Stimulated activated CD4-positive, alpha-beta T cell treated with anti-CD3 and anti-CD28 coated beads, TNF-alpha, amount 100 ng/mL, for 24 hours (primary cell): ENCODE results near the gene RRAS2.
"Not testable (repeated sequence)": the region's sequence is repeated elsewhere in the genome, so short reads cannot be mapped to it uniquely, and the experiment has no call there.

ENCODE experiments used
- DNase-seq, 3 experiments: peaks; one replicate each; pipeline ENCODE4 v3.0.0-alpha.2; 2020; ENCODE audit warnings: low read depth in 3 of 3

Gene RRAS2

DNA sequence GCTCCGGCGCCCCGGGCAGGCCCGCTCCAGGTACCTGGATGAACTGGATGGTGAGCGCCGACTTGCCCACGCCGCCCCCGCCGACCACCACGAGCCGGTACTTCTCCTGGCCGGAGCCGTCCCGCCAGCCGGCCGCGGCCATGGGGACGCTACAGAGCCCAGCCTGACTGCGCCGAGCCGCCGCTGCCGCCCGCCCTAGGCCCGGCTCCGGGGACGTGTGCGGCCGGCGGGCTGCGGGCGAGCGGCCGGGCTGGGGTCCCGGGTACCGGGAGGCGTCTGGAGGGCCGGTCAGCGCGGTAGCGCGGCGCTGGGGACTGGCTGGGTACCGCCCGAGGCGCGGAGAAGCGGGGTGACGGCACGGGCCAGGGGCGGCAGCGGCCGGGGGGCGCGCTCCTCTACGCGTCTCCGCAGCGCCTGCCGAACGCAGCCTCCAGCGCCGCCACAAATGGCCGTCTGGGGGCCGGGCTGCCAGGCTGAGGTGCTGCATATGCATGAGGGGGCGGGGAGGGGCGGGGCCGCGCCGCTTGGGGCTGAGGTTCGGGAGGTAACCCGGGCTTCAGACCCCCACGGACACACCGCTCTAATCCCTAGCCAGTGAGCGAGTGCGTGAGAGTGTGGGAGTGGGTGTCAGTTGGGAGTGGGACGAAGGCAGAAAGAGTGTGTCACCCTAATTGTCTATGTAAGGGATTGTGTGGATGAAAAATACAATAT lies at the start of gene RRAS2:
RRAS2 (minus strand) TSS at position 455 of the 711 bp plus-strand sequence; CDS start at position 142, 313 bp downstream.
- DNase-seq = peak; percentile 56 to 77 (median 61)

DNA sequence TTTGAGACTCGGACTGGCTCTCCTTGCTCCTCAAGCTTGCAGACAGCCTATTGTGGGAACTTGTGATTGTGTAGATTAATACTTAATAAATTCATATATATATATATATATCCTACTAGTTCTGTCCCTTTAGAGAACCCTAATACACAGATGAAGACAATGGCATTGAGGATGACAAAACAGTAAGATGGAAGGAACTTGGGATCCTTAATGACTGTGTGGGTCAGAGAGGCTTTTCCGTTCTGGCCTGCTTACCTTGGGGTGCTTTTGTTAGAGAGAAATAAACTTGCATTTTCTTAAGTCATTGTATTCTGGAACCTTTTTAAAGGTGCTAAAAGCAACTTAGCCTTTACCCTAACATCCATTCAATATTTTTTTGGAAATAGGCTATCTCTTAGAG lies 49.6 kb upstream of the RRAS2 start:
- DNase-seq = no peak

DNA sequence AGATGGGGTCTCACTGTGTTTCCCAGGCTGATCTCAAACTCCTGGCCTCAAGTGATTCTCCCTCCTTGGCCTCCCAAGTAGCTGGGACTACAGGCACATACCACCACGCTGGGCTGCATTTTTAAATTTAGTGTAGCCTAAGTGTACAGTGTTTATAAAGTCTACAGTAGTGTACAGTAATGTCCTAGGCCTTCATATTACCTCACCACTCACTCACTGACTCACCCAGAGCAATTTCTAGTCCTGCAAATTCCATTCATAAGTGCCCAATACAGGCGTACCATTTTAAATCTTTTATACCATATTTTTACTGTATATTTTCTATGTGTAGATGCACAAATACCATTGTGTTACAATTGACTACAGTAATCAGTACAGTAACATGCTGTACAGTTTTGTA lies 47.1 kb upstream of the RRAS2 start:
- not testable (repeated sequence) for DNase-seq

DNA sequence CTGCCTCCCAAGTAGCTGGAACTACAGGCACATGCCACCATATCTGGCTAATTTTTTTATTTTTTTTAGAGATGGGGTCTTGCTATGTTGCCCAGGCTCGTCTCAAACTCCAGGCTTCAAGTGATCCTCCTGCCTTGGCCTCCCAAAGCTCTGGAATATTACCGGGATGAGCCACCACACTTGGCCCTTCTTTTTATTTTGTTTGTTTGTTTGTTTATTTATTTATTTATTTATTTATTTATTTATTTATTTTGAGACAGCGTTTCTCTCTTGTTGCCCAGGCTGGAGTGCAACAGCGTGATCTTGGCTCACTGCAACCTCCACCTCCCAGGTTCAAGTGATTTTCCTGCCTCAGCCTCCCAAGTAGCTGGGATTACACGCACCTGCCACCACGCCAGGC lies 44.5 kb upstream of the RRAS2 start:
- DNase-seq = not testable (repeated sequence)

DNA sequence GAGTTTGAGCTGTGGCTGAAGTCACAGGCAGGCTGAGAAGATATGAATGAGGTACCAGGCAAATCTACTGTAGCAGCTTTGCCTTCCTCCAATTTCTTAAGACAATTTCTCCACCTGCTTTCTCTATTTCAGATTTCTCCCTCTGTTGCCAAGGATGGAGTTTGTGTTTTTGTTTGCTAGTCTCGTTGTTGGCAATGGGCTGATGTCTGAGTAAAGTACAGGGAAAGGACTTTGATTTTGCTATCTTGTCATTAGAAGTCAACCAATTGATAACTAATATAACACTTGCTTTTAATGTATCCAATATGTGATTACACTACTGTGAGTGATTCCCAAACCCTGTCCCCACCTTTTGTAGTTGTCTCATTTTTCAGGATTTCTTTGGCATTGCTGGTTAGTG lies 40.1 kb upstream of the RRAS2 start:
- DNase-seq = no peak

DNA sequence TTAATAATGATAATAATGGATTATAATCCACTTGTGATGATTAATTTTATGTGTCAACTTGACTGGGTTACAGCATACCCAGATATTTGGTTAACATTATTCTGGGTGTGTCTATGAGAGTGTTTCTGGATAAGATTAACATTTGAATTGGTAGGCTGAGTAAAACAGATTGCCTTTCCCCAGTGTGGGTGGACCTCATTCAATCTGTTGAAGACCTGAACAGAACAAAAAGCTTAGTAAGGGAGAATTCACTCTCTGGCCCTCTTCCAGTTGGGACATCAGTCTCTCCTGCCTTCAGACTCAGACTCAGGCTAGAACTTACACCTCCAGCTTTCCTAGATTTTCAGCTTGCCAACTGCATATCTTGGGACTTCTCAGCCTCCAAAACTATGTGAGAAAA lies 37.3 kb upstream of the RRAS2 start:
- no peak for DNase-seq

DNA sequence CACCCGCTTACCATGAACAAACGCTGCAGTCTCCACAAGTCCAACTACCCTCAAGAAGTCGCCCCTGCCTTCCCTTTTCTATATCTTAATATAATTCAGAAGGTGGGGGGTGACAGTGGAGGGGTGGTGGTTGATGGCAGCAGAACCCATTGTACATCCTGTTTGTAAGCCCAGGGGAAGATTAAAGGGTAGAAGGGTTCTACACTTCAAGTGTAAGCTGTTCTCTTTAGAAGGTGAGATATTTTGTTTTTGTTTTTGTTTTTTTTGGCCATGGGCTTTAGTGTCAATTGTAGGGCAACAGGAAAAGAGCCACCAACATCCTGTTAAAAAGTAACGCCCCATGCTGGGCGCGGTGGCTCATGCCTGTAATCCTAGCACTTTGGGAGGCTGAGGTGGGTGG lies 34.9 kb upstream of the RRAS2 start:
- DNase-seq = no peak

DNA sequence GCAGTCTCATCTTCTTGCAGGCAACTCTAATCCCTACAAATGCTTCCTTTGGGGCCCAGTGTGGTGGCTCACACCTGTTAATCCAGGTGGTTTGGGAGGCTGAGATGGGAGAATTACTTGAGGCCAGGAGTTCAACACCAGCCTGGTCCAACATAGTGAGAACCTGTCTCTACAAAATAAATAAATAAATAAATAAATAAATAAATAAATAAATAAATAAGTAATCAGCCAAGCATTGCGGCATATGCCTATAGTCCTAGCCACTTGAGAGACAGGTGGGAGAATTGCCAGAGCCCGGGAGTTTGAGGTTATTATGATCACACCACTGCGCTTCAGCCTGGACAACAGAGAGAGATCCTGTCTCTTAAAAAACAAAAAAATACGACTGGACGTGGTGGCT lies 34.1 kb upstream of the RRAS2 start:
- DNase-seq = no peak

DNA sequence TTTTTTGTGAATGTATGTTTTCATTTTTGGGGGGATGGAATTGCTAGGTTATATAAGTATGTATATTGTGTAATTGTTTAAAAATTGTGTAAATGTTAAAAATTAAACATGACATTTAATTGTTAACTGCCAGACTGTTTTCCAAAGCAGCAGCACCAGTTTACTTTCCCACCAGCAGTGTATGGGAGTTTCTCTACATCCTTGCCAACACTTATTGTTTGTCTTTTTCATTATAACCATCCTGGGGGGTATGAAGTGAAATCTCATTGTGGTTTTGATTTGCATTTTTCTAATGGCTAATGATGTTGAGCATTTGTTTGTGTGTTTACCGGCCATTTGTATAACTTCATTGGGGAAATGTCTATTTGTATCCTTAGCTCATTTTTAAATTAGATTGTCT lies 31.7 kb upstream of the RRAS2 start:
- no peak for DNase-seq

DNA sequence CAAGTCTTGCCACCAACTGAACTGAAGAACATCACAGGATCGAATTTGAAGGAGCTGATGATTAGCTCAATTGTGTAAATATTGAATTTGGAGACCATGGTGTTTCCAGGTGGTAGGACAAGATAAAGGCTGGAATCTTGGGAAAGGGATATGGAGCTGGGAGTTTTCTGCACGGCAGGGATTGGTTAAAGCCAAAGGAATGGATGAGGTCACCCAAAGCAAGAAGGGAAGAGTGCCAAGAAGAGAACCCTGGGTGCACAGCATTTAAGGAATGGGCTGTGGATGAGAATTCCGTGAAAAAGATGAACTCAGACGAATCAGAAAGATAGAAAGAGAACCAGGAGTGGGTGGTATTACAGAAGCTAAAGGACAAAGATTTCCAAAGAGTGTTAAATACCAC lies 29.4 kb upstream of the RRAS2 start:
- no peak for DNase-seq

DNA sequence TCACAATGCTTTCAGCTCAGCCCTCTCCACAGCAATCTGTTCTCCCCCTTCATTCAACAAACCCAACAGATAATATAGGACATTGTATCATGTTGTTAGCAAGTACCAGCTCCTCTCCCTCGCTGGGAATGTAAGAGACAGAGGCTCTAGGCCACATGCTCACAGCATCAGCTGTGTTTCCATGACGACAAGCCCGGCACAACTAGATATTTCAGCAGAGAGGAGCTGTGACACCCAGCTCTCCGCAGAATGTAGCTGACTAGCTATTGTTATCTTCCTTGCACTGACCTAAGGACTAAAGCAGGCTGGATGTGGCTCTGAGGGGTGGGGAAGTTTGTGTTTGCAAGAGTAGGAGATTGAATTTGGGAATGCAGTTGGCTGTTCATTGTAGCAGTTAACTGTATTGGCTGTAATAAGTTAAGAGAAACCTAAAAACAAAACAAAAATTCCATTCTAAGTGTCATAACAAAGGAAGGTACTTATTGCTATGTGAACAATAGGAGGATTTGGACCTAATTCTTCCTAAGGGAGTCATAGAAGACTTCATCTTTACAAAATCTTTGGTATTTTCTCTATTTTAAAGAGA lies 28.0 kb upstream of the RRAS2 start:
- DNase-seq = no peak

DNA sequence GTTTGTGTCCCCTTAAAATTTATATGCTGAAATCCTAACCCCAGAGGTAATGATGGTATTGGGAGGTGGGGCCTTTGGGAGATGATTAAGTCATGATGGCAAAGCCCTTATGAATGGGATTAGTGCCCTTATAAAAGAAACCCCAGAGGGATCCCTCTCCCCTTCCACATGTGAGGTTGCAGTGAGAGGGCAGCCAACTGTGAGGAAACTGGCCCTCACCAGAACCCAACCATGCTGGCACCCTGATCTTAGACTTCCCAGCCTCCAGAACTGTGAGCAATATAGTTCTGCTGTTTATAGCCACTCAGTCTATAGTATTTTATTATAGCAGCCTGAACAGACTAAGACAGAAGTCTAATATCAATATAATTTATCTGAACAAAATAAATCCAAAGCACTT lies 27.1 kb upstream of the RRAS2 start:
- DNase-seq = no peak

DNA sequence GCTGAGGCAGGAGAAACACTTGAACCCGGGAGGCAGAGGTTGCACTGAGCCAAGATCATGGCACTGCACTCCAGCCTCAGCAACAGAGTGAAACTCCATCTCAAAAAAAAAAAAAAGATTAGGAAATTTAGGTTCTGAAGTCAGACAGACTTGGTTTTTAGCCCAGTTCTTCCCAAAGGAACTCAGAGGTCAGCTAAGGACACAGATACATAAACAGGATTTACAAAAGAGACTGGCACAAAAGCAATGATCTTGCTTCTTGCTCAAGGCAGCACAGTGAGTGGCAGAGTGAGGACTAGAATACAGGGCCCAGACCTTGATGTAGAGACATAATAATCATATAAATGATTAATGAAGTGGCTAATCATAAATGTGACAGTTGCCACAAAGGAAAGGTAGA lies 25.4 kb upstream of the RRAS2 start:
- DNase-seq = no peak

DNA sequence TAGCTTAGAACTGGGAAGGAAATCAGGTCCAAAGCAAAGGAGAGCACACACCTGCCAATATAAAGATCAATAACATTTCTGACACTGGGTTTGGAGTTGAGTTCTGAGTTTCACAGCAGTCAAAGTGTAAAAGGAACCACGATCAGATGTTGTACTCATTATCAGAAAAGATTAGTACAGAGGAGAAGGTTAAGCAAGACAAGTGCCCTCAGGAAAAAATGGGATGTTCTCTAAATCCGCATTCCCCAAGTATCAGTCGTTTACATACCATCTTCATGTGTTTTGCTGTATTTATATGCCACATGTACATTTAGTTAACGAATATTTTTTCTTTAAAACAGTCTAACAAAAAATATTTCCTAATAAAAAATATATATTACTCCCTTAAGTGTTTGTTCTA lies 23.0 kb upstream of the RRAS2 start:
- no peak for DNase-seq

DNA sequence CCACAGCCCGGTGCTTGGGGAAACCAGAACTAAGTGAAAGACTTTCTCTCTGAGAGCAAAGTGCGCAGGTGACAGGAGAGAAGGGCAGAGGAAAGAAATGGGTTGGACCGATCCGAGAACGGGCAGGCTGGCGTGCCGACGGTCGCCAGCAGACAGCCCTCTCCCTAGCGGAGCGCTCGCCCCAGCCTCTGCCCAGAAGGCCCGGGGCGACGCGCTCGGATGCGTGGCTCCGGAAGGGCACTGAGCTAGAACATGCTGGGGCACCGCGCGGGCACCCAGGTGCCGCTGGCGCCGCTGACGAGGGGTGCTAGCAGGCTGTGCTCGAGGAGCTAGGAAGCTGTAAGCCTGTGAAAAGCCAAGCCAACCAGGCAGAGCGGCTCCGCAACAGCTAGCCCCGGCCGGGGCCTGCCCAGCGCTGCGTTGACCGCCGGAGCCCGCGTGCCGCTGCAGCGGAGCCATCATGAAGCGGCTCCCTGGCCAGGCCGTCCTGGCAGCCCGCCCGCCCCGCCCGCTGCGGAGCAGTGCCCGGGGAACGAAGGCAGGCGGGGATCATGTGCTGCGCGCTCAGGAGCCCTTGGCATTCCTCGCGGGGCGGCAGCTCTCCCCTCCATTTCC lies 22.1 kb upstream of the RRAS2 start:
- DNase-seq = peak in 2 of 3 experiments; percentile 3 to 32

DNA sequence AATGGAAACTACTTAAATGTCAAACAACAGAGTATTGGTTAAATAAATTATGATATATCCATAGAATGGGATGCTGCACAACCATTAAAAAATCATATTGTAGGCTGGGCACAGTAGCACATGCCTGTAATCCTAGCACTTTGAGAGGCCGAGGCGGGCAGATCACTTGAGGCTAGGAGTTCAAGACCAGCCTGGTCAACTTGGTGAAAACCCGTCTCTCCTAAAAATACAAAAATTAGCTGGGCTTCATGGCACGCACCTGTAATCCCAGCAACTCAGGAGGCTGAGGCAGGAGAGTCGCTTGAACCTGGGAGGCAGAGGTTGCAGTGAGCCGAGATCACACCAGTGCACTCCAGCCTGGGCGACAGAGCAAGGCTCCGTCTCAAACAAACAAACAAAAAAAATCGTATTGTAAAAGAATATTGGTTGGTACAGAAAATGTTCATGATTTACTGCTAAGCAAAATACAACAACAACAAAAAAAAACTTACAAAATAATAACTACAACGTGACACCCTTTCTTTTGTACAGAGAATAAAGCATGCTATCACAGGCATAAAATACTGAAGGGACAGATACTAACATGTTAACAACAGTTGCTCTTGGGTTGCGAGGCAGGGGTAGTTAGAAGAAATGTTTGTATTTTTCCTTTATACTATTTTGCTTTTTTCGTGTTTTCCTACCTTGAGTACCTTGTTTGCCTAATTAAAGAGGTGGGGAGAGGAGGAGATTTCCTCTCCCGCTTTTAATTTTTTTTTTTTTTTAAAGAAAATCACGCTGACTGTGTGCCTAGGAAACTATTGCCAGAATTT lies 21.3 kb upstream of the RRAS2 start:
- DNase-seq = no peak

DNA sequence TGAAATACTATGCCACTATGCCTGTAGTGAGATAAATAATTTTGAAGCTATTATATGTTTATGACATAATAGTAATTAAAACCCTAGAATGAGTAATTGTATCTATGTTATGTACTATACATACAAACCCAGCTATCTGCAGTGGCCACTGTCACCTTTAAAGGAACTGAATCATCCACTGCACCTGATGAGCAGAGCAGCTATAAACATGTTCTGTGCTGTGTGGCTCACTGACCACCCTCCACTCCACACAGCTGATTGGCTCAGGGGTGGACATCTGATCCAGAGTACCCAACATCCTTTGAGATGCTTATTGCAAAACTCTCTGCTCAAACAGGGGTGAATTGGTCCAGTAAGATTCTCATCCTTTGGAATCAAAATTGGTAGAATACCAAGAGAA lies 19.2 kb upstream of the RRAS2 start:
- no peak for DNase-seq

DNA sequence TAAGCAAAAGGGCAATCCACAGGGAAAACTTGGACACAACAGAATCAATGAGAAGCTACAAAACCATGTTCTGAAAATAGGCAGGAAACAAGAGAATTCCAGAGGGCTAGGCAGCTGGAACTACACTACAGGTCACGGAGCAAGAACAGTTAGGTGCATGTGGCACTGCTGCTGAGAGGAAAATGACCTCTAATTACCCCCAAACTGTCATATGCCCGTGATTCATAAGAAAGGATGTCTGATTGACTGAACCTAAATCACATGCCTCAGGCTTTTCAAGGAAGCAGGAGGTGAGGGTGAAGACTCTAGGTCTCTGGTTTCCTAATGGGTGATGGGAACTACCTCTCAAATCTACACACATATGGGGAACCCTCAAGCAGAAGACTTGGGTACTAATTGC lies 17.9 kb upstream of the RRAS2 start:
- DNase-seq = no peak

DNA sequence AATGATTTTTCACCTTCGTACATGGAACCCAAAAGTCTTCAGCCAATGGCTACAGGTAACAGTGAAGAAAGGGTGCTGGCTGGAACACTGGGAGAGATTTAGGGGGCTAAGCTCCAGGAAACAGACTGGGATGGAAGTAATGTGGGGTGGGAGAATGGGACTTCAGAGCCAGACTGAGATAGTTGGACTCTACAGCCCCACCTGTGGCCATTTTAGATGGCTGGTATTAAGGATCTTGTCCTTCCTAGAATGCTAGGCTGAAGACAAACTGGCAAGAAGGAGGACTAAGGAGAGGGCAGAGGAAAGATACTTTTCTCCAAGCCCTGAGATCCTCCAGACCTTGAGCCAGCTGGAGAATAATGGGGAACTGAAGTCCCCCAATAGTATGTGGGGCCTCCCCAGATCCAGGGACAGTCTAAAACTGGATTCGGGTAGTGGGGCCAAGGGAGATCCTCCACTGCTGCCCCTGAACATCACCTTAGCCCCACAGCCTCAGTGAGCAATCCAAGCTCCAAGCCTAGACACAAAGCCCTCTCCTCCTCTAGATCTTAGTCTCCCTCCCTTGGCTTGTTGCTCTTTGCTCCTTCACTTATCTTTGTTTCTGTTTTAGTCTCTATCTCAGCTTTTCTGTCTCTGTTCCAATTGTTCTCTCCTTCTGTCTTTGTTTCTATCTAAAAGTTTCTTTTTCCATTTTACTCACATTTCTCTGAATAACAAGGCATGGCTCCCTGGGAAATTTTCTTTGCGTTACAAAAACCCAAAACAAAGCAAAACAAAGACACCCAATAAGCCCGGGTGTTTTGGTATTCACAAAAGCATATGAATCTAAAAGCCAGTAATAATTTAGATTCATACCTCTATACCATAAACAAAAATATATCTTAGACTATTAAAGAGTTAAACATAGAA lies 16.2 kb upstream of the RRAS2 start:
- no peak for DNase-seq

DNA sequence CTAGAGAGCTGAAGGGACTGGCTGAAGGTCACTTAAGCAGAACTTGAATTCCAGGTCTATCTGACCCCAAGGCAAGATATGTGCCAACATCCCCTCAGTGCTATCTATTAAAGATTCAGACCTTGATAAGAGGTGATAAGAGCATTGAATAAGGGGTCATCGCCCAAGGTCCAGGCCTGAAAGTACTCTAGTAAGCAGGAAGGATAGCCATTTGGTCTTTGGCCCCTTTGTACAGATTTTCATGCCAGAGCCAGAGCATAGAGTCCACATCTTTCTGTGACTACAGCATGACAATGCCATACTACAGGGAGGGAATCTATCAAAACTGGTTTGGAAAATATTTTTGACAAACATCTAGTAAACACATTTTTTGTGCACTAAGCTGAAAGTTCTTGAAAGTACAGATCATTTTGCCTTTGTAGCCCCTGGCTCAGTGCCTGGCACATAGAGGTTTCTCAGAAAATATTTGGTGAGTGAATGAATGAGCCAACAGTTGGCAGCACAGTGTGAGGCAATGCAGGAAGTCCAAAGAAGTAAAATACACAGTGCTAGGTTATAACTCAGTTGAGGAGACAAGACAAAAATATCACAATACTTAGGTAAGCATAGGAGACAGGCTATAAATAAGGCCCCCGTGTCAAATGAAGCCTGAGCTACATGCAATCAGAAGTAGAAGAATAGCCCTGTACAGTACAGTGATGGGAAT lies 15.1 kb upstream of the RRAS2 start:
- DNase-seq = no peak

DNA sequence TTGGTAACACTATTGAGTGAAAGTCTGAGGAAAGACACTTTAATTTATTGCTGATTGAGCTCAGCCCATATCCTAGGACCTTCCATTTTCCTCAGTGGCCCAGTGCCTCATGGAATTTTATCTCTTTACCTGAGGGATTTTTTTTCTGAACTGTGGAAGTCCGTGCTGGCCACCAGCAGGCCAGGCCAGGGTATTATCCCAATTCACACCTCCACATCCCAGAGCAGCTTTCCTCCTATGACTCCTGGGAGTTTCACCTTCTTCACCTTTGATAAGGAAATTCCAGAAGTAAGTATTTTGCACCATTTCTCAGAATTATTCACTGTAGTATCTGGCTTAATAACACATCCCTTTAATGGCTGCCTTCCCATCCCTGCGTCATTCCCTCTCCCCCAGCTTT lies 13.0 kb upstream of the RRAS2 start:
- no peak for DNase-seq
